Fibroblast of skin of left quadriceps (primary cell): ENCODE measurements around the gene CDH11.
A peak's percentile ranks its signal among the peaks of the same experiment; 100 is the strongest.

Experiments used
- DNase-seq, 2 experiments: peaks; one replicate each; pipeline ENCODE4 v3.0.0-alpha.2; 2013; ENCODE audit warnings: low read depth in 2 of 2

Gene CDH11

DNA sequence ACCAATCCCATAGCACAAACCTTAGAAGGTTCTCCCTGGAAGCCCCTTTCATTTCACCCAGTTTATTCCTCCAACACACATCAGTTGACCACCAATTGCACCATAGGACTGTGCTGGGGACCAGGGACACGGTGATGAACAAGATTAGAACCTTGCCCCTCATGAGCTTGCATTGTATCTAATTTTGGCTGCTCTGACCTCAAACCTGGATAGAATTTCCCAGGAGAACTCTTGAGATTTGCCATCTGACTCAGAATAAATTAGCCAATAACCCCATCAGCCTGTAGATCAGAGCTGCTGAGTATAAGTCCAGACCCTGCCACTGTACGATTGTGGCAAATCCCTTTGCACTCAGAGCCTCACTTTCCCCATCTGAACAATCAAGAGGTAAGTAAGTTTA lies 52.1 kb downstream of the CDH11 start:
- no peak for DNase-seq

DNA sequence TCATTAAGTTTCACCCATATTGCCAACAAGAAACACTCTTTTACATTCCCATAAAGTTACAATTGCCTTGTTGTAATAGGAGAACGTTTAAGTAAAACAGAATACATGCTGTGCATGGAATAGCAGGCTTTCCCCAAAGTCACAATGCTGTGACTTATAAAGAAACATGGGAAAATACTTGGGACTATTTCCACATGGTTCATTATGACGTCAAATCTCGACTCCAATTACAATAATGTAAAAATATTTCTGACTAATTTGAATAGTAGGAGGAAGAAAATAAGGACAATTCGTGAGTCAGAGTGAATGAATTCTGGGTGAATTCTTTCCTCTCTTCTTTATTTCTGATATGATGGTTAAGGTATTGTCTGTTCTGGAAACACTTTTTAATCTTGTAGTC lies 52.8 kb downstream of the CDH11 start:
- DNase-seq: peak; percentile 61 to 63

DNA sequence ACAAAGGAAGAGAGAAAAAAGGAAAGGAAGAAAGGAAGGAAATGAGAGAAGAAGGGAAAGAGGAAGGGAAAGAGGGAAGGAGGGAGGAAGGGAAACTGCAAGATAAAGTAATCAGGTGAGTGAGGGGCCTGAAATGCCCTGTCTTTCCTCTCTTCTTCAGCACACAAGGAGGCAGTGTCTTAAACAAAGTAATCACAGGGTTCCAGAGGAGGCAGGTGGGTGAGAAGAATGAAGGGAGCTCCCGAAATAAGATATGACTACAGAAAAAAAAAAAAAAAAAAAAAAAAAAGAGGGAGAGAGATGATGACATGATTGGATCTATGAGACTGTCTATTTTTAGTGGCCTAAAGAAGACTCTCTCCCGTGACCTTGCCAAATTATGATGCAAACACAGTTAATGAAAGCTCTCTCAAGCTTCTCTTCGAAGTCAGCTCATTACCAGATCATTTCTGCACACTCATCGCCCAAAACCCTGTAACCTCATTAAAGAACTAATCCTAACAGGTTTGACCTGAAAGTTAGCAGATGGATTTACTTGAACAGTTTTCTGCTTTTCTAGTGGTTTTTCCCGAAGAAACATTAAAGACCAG lies 53.6 kb downstream of the CDH11 start:
- peak; percentile 45 to 51 for DNase-seq

DNA sequence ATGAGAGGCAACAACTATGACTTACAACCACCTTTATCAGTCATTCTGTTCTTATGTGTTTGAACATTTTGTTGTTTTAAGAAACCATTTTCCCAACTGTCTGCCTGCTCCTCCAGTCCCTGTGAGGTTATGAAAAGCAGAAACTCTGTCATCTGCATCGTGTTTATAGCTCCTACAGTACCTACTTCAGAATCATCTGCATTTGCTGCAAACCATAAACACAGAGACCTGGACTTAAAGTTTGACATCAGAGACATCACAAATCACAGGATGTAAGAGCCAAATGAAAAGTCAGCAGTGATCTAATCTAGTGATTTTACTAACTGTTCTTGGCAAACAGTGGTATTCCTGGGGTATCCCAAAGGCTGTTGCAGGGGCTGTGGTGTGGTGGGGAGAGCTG lies 55.2 kb downstream of the CDH11 start:
- no peak for DNase-seq

DNA sequence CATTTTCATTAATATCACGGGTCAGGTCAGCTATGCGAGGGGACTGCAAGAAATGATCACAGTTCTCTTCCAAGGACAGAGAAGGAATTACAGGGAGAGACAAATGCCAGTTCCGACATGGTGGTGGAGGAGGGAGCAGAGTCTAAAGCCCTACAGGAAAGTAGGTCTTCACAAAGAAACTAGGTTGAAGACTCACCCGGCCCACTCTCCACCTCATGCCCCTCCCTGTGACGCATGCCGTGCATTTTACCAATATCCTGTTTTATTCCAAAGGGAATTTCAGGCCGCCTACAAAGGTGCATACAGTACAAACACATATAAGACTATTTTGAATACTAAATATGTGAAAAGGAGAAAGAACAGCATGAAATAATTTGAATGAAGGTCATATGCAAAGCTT lies 56.8 kb downstream of the CDH11 start:
- no peak for DNase-seq

DNA sequence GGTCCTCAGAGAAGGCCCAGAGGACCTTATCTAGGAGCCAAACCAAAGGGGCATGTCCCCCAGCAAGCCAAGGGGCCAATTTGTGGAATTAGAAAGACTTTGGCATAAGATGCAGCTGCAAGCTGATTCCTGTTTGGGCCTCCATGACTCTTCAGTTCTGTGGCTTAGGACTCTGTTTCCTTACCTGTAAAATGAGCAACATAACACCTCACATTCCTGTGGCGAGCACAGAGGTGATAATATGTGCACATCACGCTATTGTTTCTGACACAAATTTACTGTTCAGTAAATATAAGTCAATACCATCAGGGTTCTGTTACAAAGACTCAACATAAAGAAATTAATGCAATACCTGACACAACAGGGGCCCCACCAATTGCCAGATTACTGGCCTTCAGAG lies 57.7 kb downstream of the CDH11 start:
- no peak for DNase-seq

DNA sequence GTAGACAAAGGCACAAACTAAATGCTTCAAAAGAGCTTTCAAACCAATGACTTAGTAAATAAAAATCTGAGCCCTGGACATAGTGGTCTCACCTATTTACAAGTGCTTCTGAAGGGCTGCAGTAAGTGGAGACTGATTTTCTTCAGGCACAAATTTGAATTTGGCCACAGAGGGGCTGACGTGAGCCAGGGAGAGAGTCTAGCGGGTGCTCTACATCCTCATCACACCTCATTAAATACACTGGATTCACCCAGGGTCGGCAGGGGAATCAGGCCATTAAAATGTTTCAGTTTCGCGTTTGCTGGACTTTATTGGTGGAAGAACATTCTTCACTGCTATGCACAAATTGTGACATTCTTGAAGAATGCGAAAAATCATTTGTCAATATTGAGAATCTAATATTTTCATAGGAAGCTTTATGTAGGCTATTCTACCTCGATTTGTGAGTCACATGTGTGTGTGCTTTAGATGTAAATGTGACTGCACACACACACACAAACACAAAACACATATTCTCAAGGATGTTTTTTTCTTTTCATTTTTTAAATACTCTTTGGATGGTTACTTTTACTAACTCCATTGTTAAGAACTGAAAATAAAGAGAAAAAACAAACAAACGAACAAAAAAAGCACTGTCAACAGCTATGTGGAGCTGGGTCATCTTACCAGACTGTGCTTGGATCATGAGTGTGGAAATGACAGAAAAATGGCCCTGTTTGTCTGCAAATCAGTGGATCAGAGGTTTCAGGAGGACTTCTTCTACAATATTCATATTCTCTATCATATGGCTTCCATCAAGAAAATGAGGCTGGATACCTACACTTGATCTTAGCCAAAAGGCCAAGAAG lies 58.9 kb downstream of the CDH11 start:
- DNase-seq: no peak

DNA sequence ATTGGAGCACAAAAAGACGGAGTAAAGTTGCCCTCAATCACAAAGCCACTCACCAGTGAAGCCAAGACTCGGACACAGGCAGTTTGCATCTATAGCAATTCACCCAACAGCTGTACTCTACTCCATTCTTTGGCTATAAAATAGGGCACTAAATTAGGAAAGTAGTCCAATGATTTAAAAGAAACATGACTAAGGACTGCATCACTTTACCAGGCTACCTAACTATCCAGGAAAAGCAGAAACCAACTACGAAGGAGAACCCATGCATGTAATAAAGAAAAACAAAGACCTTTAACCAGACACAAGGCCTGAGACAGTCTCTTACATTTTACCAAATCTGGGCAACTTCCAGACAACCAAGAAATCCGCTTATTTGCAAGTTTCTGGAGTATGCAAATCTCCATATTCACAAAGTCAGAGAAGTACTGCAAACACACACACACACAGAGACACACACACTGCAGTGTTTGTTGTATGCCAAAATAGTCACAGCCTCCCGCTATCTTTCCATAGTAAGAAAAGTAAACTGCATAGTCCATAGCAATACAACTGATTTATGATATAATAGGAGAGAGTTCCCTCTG lies 59.8 kb downstream of the CDH11 start:
- no peak for DNase-seq

DNA sequence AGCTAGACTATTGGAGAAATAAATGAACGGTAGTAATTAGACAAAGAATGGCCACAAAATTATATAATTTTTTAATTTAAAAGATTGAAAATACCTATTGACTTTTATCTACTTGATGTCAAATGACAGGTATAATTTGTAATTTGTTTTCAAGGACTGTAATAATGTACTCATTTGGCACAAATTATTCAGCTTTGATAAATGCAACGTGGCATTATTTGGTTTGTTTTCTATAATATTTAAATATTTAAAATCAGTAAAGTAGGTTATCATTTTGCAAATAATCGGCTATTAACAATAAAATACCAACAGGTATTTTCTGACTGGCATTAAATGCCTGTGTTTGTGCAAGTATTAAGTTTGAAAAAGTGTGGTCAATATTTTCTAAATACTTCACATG lies 60.6 kb downstream of the CDH11 start:
- DNase-seq: no peak

DNA sequence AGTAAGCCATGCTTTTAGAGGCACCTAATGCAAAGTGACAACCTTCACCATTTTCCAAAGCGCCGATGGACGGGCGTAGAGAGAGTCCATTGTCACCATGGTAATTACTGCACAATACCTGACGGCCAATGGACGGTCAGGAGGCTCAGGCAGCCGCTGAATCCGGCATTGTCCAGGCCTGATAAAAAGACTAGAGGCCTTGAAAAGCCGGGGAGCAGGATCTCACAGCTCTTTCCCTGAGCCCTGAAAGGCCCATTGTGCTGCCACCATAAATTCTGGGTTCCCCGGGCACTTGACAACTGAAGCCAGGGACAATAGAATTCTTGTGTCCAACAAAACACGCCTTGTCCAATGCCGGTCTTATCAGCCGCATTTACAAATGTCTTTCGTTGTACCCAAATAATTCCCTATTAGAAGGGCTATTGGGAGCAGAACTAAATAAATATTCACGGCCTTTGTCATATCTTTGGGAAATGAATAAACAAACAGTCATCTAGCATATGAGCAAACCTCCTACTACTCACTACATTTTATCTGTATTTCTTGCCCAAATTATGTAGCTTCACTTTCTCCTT lies 62.4 kb downstream of the CDH11 start:
- no peak for DNase-seq

DNA sequence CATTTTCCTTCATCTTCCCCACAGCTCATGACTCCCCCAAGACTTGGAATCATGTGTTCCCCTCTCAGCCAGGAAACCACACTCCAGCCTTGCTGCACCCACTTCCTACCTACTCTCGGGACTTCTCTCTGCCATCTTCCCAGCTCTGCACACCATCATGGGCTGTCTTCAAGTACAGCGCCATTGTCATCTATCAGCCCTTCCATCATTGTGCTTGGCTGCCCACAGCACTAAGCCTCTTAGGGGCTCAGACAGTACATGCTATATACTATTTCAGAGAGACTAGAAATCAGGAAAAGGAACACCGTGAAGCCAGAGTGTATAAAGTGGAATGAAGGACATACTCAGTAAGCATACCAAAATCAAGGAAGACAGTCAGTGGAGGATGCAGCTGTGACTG lies 64.7 kb downstream of the CDH11 start:
- no peak for DNase-seq

DNA sequence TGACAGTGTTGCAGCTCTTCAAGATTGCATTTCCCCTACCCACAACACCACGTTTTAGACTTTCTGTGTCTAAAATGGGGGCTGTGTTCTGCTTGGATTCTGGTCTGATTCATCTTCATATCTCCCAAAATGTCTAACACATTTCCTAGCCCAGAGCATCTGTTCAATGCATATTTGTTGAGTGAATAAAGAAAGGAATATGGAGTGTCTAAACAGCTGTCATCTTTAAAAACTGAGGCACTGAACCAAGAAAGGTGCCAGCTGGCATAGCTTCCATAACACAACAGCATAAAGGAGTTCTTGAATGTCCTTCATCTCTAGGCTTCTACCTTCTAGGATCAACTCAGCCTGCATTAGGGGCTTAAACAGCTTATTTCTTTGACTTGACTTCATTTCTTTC lies 67.4 kb downstream of the CDH11 start:
- DNase-seq: no peak

DNA sequence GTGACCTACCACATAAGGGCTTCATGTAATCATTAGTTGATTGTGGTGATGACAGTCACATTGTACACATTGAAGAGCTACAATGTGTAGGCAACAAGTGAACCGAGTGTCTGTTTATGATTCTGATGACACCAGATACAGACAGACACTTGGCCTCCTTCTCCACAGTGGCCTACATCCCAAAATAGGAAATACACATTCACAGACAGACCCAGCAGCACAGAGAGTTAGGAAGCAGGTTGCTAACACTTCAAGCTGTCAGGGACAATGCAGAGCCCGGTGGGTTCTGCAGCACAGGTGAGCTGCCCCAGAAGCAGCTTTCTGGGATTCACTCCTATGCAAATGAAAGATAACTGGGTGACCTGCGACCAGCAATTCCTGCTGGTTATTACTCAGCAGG lies 72.2 kb downstream of the CDH11 start:
- no peak for DNase-seq

DNA sequence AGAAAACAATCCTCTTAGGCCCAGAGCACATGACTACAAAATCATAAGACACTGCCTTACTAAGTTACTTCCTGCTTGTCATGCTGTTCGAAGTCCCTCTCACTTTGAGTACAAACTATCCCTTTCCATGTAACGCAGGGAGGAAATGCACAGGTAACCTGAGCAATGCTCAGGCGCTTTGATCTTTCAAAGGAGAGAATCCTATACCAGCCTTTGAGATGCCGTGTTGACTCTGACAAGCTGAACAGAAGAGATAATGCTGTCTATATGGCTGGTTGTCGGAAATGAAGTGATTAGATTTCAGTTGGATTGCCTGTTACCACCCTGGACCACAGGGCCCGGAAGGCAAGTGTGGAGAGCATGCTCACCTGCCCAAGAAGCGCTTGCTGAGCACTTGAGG lies 75.9 kb downstream of the CDH11 start:
- no peak for DNase-seq

DNA sequence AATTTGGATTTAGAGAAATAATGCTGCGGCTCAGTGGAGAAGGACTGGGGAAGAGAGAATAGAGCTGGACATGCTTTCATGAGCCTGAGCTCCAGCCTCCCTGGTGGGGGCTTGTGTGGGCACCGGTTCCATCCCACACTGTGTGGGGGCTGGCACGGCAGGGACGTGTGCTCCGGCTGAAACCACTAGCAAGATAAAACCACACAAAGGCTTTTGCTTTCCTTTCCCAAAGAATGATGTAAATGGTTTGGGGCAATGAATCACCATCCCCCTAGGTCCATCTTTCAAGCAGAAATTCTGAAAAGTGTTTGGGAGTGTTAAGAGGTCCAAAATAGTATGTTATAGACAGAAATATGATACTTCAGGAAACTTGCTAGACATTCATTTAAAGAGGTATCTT lies 77.0 kb downstream of the CDH11 start:
- peak; percentile 58 to 61 for DNase-seq

DNA sequence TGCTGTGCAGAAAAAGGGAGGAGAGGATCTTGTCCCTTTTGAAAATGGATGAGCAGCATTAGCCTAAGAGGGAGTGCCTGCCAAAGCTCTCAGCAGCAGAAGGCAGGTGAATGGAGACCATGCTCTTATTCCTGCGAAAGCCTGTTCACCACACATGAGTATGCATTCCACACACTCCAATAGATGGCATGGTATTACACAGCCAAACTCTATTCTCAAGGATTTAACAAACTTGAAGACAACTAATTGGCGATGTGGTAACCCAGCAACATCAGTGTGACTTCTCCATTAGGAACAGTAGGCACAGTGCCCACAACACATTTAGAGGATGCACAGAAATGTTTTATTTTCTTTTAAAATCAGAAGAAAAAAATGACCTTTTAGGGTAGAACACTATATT lies 77.8 kb downstream of the CDH11 start:
- DNase-seq: no peak

DNA sequence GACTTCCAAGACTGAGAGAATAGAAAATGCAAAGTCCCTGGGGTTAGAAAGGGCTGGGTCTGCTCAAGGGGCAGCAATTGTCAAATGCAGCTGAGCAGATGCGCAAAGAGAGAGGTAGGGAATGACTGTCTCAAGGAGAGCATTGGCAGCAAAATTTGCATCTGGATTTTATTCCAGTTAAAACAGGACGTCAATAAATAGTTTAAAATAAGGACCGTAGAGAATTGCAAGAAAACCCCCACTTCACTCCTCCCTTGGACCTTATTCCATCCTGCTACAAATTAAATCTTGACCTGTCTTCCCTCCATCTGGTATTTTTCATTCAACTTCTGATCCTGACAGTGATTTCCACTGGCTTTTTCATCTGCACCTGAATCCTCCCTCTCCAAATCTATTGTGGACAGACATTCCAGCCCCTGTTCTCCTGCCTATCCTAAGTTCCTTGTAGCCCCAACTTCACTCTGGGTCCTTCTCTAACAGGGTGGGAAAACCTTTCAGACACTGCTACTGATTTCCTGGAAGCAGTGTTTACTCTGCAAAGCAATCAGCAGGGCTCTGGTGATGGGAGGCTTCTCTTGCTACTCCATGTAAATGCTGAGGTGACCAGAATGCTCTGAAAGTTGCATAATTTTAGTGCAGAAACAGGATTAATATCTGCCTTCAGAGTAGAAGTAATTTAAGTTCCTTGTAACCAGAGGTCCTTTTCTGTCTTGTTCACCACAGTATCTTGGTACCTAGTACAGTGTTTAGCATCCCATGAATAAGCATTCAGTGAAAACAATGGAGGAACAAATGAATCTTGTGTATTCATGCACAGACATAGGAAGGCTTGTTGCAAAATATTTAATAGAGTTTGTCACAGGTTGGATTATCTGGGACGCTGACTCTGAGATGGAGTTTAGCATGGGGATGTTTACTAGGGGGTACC lies 79.2 kb downstream of the CDH11 start:
- DNase-seq: no peak

DNA sequence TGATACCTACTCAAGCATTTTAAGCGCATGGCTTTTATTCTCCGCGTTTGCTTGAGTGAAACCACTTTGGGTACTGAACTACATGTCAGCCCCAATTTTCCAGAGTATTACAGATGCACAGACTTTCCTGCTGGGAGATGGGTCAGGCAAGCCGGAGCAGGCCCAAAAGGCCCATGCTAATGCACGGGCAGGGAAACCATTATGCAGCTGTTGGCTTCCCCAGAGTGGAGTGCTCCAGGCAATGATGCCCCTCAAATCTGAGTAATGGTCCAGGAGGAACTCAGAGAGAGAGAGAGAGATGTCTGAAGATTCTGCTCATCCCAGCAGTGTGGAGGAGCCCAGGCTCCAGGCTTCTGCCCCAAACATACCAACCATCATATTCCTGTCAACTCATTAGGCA lies 80.2 kb downstream of the CDH11 start:
- DNase-seq: no peak

DNA sequence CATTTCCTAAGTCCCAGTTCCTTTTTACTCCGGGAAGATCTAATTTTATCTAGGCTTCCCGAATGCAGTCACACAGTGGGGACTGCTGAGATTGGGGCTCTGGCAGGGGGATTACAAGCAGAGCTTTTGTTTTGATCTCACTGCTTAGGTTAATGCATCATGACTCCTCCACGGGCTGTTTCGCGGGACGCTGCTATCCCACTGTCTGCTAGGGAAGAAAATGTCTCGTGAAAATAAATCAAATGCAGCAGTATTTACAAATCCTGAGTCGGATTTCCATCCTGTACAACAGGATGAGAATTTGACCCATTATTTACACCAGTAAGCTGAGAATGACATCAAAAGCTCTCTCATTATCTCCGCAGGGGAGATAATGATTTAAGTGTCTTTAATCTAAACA lies 83.8 kb downstream of the CDH11 start:
- no peak for DNase-seq

DNA sequence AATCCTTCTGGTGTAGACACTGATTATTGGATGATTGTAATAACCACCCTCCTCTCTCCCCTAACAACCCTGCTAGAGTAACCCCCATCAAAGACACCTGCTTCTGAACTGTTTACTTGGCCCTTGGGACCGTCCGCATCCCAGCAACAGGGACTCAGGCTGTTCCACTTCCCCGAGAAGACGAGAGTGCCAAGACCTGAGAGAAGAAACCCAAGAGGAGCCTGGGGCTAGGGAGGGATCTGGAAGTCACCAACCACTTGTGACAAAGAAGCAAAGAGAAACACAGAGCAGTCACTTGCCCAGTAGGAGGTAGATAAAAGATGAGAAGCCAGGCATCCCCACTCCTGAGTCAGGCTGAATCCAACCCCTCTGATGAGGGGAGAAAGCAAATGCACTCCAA lies 84.3 kb downstream of the CDH11 start:
- no peak for DNase-seq

DNA sequence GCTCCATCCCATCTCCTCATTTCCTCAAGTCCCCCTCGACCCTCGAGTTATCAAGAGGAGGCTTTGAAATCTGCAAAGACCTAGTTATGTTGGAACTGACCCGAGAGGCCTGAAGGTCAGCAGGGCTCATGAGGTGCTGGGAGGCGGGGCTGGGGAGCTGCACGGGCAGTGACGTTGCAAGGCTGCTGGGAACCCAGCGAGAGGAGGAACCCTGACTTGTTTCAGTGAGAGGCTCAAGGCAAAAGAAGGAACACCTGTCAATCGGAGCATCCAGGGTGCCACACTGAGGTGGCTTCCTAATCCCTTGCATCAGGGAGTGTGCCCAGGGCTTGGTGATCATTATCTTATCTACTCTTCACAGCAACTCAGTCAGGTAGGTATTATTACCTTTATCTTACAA lies 86.9 kb downstream of the CDH11 start:
- DNase-seq: no peak

DNA sequence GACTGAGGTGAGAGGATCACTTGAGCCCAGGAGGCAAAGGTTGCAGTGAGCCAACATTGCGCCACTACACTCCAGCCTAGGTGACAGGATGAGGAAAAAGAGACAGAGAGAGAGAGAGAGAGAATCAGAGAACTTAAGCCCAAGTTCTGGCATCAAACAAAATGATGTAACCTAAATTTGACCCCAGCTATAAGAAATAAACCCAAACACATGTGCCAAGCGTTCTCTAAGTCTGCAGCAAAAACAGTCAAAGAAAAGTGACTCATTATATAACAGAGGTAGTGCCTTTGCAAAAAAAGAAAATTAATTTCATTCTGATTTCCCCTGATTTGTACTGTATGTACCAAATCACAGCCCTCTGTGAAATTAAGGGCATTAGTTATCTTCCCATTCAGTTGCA lies 89.5 kb downstream of the CDH11 start:
- DNase-seq: peak in 1 of 2 experiments; percentile 21
